NCI-H1105 (cell line): ENCODE measurements around the gene SLC7A4.
"Not testable (repeated sequence)": the region's sequence is repeated elsewhere in the genome, so short reads cannot be mapped to it uniquely, and the experiment has no call there.

Experiments used
- DNase-seq: peaks from one replicate; lab custom pipeline; 2025; lab: John Stamatoyannopoulos, UW

SLC7A4 gene

DNA sequence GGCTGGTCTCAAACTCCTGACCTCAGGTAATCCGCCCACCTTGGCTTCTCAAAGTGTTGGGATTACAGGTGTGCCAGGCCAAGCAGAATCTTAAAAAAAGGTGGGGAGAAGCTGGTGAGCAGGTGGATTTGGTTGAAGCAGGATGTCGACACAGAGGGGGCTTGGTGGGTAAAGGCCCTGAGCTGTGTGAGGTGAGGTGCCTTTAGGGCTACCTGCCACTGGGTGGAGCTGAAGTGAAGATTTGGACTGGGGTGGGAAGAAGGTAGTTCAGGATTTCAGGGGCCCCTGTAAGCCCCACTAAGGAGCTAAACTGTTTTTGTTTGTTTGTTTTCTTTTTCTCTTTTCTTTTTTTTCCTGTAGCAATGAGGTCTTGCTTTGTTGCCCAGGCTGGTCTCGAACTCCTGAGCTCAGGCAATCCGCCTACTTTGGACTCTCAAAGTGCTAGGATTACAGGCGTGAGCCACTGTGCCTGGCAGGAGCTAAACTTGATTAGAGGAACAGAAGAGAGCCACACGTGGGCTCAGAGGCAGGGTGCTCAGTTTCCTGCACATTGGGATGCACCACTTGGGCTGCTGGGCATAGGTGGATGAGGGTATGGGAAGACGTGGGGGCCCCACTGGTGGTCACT, 11.4 kb downstream of the SLC7A4 start:
- DNase-seq, result no peak

DNA sequence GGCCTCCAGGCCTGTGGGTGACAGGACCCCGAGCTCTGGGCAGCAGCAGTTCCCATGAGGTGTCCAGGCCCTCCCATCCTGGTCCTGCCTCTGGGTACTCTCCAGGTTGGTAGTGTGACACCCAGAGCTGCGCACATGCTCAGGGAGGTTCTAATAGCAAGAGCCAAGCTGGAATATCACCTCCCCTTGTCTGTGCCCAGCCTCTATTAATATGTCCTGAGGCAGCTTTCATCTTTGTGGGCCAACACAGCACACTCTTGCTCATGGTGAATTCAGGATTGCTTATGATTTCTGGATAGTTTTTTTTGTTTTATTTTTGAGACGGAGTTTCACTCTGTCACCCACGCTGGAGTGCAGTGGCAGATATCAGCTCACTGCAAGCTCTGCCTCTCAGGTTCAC, 14.0 kb downstream of the SLC7A4 start:
- no peak for DNase-seq

DNA sequence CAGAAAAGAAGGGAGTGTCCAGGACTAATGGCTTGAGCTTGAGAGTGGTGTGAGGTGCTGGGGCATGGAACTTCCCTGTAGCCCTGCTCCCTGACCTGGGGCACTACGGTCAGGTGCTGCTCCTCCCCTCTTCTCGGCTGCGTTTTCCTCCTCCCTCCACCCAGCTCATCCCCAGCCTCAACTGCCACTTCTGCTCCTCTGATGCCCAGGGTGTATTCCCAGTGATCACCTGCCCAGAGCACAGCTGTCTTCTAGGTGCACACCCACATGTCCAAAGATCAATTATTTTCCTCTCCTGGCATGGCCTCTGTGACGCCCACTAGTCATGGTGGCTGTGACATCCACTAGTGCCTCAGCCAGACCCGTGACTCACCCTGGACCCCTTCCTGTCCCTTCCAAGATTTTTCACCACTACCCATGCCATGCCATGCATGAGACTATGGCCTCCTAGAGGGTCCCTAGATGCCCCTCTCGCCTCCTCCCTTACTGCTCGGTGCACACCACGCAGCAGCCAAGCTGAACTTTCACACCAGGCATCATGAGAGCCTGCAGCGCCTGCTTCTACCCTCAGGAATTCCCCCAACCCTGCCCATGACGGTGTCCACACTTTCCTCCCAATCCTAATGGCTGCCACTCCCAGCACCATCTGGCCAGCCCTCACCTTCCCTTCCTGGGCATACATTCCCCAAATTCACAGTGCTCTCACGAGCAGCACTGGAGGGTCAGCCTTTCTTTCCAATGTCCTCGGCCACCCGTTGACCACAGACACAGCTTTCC, 15.5 kb downstream of the SLC7A4 start:
- no peak for DNase-seq

DNA sequence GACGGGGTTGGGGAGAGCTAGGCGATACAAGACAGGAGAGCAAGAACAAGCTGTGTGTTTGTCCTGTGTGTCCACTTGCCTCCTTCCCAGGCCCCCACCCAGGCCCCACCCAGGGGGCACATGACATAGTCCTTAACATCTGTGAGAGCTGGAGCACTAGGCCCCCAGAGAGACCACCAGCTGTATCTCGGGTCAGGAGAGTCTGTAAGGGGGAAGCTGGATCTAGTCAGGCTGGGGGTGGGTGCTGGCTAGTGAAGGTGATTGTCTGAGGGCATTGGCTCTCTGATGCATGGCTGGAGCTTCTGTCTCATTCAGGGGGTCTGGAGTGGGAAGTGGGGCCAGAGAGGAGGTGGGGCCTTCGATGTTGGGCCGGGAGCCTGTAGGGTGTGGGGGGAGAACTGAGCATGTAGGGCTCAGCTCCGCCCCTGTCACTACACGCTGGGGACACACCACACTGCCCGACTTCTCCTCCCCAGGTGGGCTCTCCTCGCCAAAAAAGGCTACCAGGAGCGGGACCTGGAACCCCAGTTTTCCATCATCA, 16.8 kb downstream of the SLC7A4 start:
- no peak for DNase-seq

DNA sequence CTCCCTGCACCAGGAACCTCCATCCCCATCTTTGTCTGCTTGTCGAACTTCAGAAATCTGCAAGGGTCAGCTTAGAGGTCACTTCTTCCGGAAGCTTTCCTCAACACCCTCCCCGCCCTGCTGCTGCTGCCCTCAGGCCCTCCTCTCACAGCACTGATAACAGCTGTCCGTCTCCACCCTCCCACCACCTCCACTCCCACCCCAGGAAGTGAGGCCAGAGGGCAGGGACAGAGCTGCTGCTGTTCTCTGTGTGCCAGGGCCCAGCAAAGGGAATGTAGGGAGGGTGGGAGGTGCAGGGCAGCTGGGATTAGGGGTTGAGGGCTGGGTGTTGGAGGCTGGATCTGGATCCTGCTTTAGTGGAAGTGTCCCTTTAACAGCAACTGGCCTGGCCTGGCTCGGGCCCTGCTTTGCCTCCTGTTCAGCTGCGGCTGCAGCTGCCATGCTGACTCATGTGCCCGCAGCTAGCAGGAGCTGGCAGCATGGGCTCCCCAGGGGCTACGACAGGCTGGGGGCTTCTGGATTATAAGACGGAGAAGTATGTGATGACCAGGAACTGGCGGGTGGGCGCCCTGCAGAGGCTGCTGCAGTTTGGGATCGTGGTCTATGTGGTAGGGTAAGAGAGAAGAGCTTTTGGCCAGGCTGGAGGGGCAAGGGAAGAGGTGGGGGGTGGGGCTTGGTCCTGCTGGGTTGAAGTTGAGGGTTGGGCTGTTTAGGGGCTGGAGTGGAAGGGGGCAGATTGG, 17.5 kb downstream of the SLC7A4 start, which contains the start of gene P2RX6:
Gene P2RX6, plus strand, starts transcription at position 440 of the 740 bp plus-strand sequence. Its CDS starts 10 bp downstream, at position 450.
- DNase-seq, result no peak

DNA sequence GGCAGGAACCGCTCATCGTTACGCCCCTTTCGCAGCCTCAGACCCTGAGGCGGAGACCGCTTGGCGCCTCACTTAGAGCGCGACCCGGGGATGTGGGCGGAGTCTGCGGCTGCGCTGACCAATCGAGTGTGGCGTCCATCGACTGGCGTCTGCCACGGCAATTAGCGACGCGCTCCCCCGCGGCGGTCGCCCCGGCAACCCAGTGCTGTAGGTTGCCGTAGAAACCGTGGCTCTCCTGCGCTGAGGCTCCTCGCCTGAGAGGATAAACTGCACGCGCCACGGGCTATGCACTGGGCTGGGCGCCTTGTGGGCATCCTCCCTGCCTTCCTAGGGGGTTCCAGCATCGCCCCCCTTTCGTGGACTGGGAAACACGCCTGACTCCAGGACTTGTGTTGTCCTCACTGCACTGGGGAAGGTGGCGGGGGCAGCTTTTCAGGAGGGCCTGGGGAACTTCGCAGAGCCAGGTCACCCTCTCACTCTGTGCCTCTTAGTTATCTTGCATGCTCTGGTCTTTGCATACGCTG, 18.1 kb downstream of the SLC7A4 start:
- DNase-seq, result peak; percentile 93

DNA sequence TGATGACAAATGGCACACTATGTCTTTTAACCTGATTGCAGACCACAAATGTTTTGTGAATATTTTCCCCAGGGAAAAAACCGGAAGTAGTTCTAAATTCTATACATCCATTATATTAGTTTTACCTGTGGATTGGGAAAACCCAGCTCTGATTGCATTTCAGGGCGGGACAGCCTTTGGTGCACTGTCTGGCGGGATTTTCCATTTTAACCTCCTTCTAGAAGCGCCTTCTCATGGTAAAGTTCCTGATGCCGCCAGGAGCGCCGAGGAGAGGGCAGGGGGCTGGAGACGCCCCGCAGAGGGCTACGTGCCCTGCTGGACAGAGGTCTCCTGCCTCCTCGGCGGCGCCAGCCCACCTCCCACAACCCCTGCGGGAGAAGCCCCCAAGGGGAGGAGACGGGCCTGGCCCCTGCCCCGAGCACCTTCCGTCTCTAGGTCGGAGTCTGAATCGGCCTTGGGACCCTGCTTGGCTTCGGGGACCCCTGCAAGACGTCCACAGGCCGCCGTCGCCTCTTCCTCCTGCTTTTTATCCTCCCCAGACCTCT, 18.6 kb downstream of the SLC7A4 start:
- DNase-seq, result no peak

DNA sequence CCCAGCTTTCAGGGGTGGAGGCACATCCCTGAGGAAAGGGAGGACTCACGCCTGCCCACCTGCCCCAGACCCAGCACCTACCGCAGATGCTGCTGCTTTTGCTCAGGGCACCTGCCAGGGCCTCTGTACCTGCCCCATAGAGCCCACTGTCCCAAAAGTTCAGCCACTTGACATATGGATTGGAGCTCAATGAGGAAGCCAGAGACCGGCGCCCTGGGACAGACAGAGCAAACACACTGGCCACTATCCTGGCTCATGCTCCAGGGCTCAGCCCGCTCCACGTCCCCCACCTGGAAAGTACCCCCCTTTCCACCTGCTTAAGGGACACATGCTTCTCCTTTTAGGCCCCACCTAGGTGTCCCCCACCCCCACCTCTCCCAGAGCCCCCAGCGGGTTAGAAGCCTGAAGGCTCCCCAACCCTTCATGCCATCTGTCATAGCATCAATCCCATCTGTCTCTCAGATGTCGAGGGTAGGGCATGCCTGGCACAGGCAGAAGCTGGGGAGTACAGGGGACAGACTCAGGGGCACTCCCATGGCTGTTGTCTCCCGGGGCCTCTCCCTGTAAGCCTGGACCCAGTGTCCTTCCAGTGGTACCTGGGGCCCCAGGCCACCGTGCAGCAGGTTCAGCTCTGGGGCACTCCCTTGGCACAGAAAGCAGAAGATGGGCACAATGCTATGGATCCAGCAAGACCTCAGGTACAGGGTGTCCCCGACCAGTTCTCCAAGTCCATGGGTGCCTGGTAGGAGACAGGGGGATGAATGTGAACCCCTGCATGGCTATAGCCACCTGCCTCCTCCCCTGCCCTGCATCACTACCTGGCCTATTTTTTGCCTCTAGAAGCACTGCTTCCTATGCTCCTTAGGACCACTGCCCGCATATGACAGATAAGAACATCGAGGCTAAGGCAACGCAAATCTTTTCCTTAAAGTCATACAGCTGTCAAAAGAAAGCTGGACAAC, 19.6 kb downstream of the SLC7A4 start:
- DNase-seq, result no peak

DNA sequence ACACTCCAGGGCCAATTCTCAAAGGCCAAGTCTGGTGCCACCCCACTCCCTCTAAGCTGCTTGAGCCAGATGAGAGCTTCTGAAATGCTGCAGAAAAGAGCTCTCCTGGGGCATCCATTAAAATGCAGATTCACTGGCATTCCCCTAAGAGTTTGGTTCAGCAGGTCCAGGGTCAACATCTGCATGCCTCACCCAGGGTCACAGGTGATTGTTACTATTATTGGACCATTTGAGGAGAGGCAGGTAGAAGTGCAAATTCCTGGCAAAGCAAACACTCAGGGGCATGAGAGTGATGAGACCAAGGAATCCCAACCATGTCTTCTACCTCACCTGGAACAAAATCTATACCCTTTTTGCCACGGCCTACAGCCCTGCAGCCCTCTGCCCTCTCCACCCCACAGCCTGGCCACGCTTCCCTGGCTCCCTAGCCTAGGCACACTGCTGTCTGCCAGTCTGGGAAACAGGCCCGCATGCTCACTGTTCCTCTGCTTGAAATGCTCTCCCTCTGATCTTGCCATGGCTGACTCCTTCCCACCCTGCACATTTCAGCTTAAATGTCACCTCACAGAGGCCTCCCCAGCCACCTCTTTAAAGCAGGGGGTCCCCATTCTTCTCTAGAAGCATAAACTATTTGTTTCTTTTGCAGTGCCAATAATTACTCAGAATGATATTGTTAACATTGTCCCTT, 21.8 kb downstream of the SLC7A4 start:
- no peak for DNase-seq

DNA sequence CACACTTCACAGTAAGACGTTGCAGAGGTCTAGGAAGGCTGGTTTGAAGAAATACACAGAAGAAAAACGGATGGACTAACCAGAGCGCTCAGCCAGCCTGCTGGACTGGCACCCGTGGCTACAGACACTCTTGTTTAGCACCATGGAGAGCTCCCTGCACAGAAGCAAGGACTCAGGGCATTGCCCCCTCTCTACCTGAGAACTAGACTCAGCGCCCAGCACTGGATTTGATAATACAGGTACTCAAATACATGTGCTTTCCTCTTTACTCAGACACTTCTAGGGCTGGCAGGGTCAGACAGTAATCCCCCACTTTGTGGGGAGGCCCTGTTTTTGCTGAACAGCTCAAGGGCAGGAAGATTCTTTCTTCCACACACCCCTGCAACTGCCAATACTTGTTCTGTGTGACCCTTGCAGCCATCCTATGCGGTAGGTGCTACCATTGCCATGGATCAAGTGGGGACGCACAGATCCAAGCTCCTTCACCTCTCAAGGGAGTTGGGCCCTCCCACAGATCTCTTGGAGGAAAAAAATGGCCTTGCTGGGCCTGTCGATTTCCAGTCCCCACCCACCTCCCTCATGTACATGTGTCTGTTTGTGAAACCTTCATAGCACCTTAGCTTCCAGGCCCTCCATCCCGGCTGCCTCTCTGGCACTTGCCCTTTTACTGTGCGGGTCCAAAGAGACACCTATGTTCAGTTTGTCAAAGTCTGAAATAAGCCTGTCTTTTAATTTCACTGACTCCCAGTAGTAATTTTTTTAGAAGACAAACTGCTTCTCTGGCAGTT, 22.5 kb downstream of the SLC7A4 start:
- no peak for DNase-seq

DNA sequence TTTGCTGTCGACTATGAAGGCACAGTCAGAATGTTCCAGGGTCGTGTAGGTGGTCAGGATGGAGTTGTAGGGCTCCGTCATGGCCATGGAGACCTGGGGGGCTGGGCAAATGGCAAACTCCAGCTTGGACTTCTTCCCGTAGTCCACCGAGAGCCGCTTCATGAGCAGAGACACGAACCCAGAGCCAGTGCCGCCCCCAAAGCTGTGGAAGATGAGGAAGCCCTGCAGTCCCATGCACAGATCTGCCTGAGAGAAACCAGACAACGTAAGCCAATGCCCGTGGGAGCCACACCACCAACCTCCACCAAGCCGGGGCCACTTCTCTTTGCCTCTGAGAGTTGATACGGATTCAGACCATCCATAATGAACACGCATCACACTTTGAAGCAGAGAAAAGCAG, 23.2 kb downstream of the SLC7A4 start:
- not testable (repeated sequence) for DNase-seq

DNA sequence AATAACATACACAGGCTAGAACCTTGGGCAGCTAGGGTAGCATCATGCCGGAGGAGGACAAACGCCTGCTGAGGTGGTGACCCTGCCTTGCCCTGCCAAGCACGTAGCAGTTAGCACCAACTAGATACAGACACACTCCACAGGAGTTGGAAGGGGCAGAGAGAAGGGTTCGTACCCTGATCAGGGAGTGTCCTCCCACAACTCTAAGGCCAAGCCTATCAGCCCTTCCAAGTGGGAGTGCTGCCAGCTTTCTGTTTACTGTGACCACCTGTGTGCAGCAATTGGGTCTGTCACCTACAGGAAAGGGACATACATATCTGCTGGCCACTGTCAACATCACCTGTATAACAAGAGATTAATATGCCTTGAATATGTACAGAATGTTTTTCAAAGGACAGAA, 28.6 kb downstream of the SLC7A4 start:
- no peak for DNase-seq

DNA sequence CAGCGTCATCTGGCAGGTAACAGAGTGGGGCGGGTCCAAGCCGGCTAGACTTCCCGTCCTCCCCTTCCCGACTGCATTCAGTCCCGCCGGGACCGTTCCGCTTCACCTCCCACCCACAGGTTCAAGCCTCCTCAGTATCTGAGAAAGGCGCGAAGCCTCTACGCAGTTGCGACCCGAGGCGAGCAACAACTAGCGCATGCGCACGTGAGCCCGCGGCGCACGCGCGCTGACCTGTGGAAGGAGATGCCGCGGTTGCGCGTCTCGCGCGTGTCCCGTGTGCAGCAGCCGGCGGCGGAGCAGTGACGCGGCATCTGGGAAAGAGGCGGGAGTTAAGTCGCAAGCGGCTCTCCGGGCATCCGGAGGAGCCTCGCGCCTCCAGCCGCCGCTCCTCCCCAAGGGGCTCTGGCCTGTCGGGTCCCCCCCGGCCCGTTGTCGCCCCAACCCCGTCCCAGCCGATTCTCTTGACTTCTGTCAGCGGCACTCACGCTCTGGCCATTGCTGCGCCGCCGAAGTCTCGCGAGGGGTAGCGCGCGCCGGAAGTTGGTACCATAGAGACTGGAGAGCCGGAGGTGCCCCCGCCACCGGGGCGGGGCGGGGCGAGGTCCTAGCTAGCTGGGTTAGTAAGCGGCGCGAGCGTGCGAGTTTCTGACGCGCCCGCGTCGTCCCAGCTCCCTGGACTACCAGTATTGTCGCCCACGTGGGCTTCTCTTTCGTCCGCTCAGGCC, 30.6 kb downstream of the SLC7A4 start, which contains the start of gene THAP7:
Gene THAP7, minus strand, starts transcription at position 518 of the 725 bp plus-strand sequence. Its CDS starts 207 bp downstream, at position 311.
- peak; percentile 90 for DNase-seq

DNA sequence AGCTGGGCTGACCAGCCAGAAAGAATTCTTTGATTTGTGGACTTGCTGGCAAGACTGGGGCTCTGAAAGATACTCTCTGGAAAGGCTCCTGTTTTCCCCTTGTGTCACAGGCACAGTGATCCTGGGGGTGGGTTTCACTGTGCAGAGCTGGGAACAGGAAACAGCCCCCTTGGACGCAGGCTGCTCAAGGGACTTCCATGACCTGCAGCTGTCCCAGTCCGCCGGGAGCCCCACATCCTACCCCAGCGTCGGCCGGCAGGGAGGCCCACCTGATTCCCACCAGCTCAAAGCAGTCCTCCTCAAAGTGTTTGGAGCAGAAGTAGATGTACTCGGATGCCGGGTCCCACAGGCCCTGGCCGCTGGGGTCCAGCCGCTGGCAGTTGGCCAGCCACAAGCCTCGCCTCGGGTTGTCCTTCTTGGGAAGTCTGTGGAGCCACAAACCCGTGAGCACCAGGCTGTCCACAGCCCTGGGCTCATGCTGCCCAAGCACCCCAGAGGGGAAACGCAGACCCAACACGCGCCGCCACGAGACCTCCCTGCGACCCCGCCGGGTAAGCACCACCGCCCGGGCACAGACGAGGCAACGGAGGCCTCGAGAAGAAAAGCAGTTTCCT, 31.3 kb downstream of the SLC7A4 start:
- DNase-seq, result no peak

DNA sequence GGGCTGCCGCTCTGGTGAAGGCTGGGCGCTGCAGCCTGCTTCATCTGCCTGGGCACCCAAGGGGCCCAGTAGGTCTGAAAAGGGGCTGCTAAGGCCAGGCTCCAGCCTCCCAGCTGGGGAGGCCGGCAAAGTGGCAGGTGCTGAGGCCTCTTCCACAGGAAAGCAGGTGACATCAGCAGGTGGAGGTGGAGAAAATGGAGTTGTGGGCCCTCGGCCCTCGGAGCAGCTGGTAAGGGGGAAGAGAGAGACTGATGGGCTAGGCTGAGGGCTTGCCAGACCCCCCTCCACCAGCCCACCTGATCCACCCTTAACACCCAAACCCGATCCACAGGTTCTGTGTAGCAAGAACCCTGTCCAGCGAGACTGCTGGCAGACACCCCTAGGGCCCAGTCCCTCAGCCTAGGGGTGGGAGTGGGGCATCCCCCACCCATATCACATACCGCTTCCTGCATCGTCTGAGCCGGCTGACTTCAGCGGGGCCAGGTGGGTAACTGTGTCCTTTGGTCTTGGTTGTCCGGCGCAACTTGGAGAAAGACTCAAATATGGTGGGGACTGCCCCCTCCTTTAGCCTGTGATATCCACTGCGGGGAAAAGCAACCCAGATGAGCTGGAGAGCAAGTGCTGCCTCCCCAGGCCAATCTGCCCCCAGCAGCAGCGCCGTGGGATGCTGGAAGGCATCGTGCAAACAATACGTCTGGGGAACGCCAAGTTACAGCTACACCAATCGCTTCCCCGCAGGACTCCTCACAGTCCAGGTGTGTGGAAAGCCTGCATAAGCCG, 32.0 kb downstream of the SLC7A4 start:
- DNase-seq, result no peak

DNA sequence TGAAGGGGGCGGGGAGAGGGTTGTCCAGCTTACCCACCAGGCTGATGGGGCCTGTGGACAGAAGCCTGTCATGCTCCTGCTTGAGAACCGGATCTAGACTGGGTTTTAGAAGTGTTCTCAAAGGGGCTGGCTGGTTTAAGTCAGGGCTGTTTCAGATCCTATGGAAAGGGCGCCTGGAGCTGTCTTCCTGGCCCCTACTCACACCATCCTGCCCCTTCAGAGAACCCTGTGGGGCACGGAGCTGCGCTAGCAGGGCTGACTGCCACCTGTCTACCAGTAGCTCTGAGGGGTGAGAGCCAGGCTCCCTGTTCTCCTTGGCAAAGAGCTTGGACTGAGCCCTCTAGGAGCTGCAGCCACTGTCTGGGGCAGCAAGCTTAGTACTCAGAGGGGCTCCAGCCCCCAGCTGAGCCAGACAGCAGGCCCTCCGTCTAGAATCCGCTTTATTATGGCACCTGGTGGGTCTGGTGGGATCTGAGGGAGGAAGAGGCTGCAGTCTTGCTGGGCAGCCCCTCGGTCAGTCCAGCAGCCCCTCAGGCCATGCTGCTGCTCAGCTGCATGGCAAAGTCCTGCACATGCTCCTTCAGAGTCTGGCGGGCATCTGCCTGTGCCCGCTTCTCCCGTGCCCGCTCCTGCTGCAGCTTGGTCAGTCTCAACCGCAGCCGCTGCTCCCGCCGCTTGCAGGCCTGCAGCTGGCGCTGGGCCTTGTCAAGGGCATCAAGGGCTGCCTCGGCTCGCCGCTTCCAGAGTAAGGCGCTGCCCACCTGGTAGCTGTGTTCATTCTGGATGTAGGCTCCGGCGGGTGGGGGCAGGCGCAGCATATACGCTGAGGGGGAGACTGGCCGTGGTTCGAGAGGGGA, 32.8 kb downstream of the SLC7A4 start:
- DNase-seq, result no peak
